Stomach (tissue), 19 donors: ENCODE data around the gene PRDM7. TPM values are rescaled to one million over a fixed set of nuclear protein-coding genes. Genes with fewer than 3 reads are reported as not detected.
A peak's percentile ranks its signal among the peaks of the same experiment; 100 is the strongest.
"Not testable (repeated sequence)": the region's sequence is repeated elsewhere in the genome, so short reads cannot be mapped to it uniquely, and the experiment has no call there.

Source experiments
- DNase-seq, 2 donors: peaks; one replicate each; pipeline versions ENCODE4 v3.0.0 to v3.0.0-alpha.2; 2013 to 2019
- H3K27ac ChIP-seq, 5 donors: fragments of 200-600 bp in 4 of 5; sonication (generic) in 4 of 5; one replicate each; pipeline ENCODE4 v1.5.1; 2013 to 2019; ENCODE audit warnings: mild to moderate bottlenecking in 1 of 5, moderate library complexity in 1 of 5
- H3K27me3 ChIP-seq, 3 donors: fragments of 200-600 bp; sonication (generic); one replicate each; pipeline ENCODE4 v1.5.1; 2017 to 2019; ENCODE audit warnings: mixed run types in 1 of 3
- H3K36me3 ChIP-seq, 4 donors: fragments of 200-600 bp; sonication (generic); 1 replicate in 3 of 4; 2 replicates in 1 of 4; pipeline ENCODE4 v1.5.1; 2016 to 2019
- H3K4me1 ChIP-seq, 4 donors: fragments of 200-600 bp; sonication (generic); one replicate each; pipeline ENCODE4 v1.5.1; 2016 to 2019
- H3K4me3 ChIP-seq, 4 donors: fragments of 200-600 bp; sonication (generic) in 3 of 4; one replicate each; pipeline ENCODE4 v1.5.1; 2016 to 2019; ENCODE audit warnings: mild to moderate bottlenecking in 1 of 4
- H3K9me3 ChIP-seq, 4 donors: fragments of 200-600 bp; sonication (generic); one replicate each; pipeline ENCODE4 v1.5.1; 2016 to 2019
- CTCF ChIP-seq, 7 experiments: fragments of 450-650 bp in 4 of 7; fragments of 200-600 bp in 3 of 7; sonication (generic) in 3 of 7; IDR thresholded peaks; one replicate each; pipeline ENCODE4 v1.5.1; 2016 to 2019; ENCODE audit warnings: antibody characterized with exemption in 7 of 7, control low read depth in 2 of 7, mild to moderate bottlenecking in 1 of 7
- EP300 ChIP-seq: sonication (generic); formaldehyde crosslinking; IDR thresholded peaks from one replicate; pipeline ENCODE4 v1.6.1; 2017; ENCODE audit warnings: antibody characterized with exemption
- POLR2A ChIP-seq, 4 donors: fragments of 450-650 bp; IDR thresholded peaks; one replicate each; pipeline ENCODE4 v1.6.1; 2016; ENCODE audit warnings: antibody characterized with exemption in 4 of 4, control low read depth in 2 of 4, mild to moderate bottlenecking in 1 of 4, moderate library complexity in 1 of 4
- POLR2AphosphoS5 ChIP-seq, 3 donors: sonication (generic); formaldehyde crosslinking; IDR thresholded peaks; one replicate each; pipeline ENCODE4 v1.6.1; 2016; ENCODE audit warnings: antibody characterized with exemption in 3 of 3
- WGBS, 5 donors: extraction: QIAGEN DNeasy Blood & Tissue Kit in 3 of 5; methylation state at CpG; one replicate each; pipeline versions ENCODE4 v1.1.5 to v1.1.7; 2013 to 2018; 5-methylcytosine and 5-hydroxymethylcytosine counted together
- intact Hi-C: fragments of 100-400 bp; cut with DNase I; formaldehyde crosslinking; loops from one replicate; pipeline ENCODE4 v1.15.1; 2023; ENCODE audit warnings: low total_unique reads
- long read RNA-seq, 10 donors: transcript quantifications; one replicate each; lab custom pipeline, GENCODE V29; 2026
- polyA plus RNA-seq, 3 donors: library from polyadenylated mRNA; stranded (reverse); fragments of 200-250 nt; gene quantifications; one replicate each; pipeline ENCODE4 v1.2.3, GENCODE V29; 2013
- total RNA-seq, 5 donors: library from RNA; depleted of rRNA; stranded (reverse); fragments of >200 nt; gene quantifications; one replicate each; pipeline versions ENCODE4 v1.1.0 to v1.2.3, GENCODE V29; 2014 to 2016
- donor health status: healthy with polysubstance abuse.
- donor health status: Bipolar disorder and iron deficiency.
- donor health status: healthy.

The PRDM7 gene
- total RNA-seq (not detected), polyA plus RNA-seq (not detected)
- long read RNA-seq, donor 1, result 0 reads
- long read RNA-seq, donor 2, result 0 reads
- long read RNA-seq, donor 3, result 0 reads
- long read RNA-seq, donor 4, result 0 reads
- long read RNA-seq, donor 5, result 0 reads
- long read RNA-seq, donor 6, result 0 reads
- long read RNA-seq, donor 7, result 0 reads
- long read RNA-seq, donor 8, result 0 reads
- long read RNA-seq, donor 9, result 0 reads
- long read RNA-seq, donor 10, result 0 reads

GRCh38 chr16:90077240-90077756, at the start of gene PRDM7:
TSS of gene PRDM7 (minus strand) at chr16:90077331. CDS start at chr16:90075910, 1,421 bp downstream.
- 1 to 13% (median 3%) methylated on average over 15 to 32 of the region's 32 CpGs for WGBS, 5 donors
- intact Hi-C loops, result no loop called here
- Histone ChIP-seq H3K4me1 (peaks cover 0 to 26% (median 18%) of the 10 kb centered on the region in 4 donors), H3K9me3 (no peaks in the 10 kb centered on the region), H3K27ac (peak within 1 kb of the TSS in 4 of 5 donors; percentile 4 to 73 (median 44)), H3K4me3 (peak within 1 kb of the TSS; percentile 34 to 46 (median 42)), H3K36me3 (no peaks in the 10 kb centered on the region), H3K27me3 (peaks cover 0 to 5% (median 0%) of the 10 kb centered on the region in 3 donors)
- no peak for TF ChIP-seq EP300
- TF ChIP-seq CTCF (IDR thresholded peaks at IDR 0.05), result no peak
- no peak for TF ChIP-seq POLR2AphosphoS5 (IDR thresholded peaks at IDR 0.05)
- no peak for TF ChIP-seq POLR2A (IDR thresholded peaks at IDR 0.05)
- DNase-seq, result peak; percentile 94 to 97

GRCh38 chr16:90121846-90122245, 44.7 kb upstream of the PRDM7 start:
- intact Hi-C loops, H3K4me3 ChIP-seq, H3K9me3 ChIP-seq, H3K4me1 ChIP-seq, H3K36me3 ChIP-seq, DNase-seq, H3K27me3 ChIP-seq, H3K27ac ChIP-seq: not testable (repeated sequence)
- WGBS, 5 donors, result 60 to 92% (median 88%) methylated on average over 1 to 2 of the region's 4 CpGs; no CpG with 5 or more reads in 2 of the 5 donors

DNA sequence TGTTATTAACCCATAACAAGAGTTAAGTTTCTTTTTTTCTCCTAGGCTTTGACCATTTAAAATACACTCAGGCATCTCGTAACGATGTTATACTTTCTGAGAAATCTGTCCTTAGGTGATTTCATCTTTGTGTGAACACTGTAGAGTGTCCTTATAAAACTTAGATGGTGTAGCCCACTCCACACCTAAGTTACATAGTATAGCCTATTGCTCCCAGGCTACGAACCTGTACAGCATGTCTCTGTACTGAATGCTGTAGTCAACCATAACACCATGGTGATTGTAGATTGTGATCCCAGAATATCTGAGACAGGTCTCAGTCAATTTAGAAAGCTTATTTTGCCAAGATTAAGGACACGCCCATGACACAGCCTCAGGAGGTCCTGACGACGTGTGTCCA, 30.5 kb upstream of the PRDM7 start:
- H3K36me3 ChIP-seq, intact Hi-C loops, H3K9me3 ChIP-seq, H3K4me1 ChIP-seq, H3K27me3 ChIP-seq, H3K27ac ChIP-seq, DNase-seq, H3K4me3 ChIP-seq: not testable (repeated sequence)
- WGBS, 5 donors, result 100% methylated on average over 1 of the region's 6 CpGs; no CpG with 5 or more reads in 4 of the 5 donors

DNA sequence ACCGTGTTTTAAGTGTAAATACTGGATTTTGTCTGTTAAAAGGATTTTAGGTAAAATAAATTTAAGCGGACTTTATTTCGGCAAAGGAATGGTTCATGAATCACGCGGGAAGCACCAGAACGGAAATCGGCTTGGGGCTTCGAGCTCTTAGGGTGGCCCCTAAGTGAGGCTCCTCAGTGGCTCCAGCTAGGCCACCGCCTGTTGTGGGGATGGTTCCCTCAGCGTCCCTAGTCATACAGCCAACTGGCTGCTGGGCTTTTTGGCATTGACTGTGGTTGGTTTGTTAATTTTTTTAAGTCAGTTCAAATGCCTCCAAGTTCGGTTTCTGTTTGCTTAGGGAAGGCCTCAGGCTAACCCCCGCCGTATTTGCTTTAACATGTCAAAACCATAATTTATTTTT, 29.9 kb upstream of the PRDM7 start:
- DNase-seq, result not testable (repeated sequence)

GRCh38 chr16:90106271-90106670, 29.1 kb upstream of the PRDM7 start:
- DNase-seq, H3K27me3 ChIP-seq, H3K9me3 ChIP-seq, H3K27ac ChIP-seq, H3K36me3 ChIP-seq, intact Hi-C loops, H3K4me1 ChIP-seq: not testable (repeated sequence)
- H3K4me3 ChIP-seq, result peak overlapping the region in 1 of 4 donors; percentile 25
- peak in 1 of 7 experiments; percentile 9 for TF ChIP-seq CTCF (IDR thresholded peaks at IDR 0.05)
- 24 to 50% (median 35%) methylated on average over 9 to 31 of the region's 32 CpGs; no CpG with 5 or more reads in 1 of the 5 donors for WGBS, 5 donors

More for the DNA sequence above, 29.9 kb upstream of the PRDM7 start:
- H3K4me1 ChIP-seq, H3K9me3 ChIP-seq, H3K36me3 ChIP-seq, H3K27me3 ChIP-seq, H3K4me3 ChIP-seq, H3K27ac ChIP-seq, intact Hi-C loops: not testable (repeated sequence)
- 84 to 92% (median 86%) methylated on average over 8 of the region's 13 CpGs for WGBS, 5 donors

GRCh38 chr16:90104725-90105124, 27.6 kb upstream of the PRDM7 start:
- H3K9me3 ChIP-seq, intact Hi-C loops, DNase-seq, H3K27ac ChIP-seq, H3K27me3 ChIP-seq, H3K4me3 ChIP-seq, H3K36me3 ChIP-seq, H3K4me1 ChIP-seq: not testable (repeated sequence)
- WGBS, 5 donors, result 79 to 87% (median 86%) methylated on average over 12 to 13 of the region's 13 CpGs

DNA sequence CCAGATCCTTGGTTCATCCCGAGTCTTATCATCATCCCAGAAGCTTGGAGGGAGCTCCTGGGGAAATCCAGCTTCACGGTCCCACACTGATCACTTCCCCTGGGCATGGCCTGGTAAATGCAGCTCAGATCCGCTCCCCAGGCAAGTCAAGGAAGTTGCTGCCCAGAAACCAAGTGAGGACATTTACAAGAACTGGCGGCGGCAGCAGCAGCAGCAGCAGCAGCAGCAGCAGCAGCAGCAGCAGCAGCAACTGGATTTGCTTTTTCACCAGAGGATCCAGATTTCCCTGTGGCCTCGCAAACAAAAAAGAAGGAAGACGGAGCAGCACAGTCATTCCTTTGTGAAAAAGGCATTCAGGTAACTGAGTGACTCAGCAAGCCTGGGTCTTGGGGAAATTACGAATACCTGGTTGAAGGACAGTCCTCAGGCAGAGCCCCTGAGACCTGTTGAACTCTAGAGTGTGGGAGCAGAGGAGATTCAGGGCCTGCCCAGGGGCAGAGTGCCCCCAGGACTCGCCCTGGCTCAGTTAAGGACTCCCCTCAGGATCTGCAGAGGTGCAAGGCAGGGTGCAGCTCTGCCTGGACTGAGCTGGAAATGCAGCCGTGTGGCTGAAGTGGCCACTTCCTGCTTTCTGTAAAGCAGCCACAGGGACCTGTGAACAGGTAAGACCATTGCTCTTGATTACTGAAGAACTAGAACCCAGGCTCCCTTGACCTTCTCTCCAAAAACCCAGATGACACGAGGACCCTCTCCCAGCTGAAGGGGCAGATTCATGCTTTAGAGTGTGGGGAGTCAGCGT, 25.2 kb upstream of the PRDM7 start:
- H3K4me3 ChIP-seq, result not testable (repeated sequence)

GRCh38 chr16:90101332-90101731, 24.2 kb upstream of the PRDM7 start:
- H3K9me3 ChIP-seq, H3K27me3 ChIP-seq, H3K36me3 ChIP-seq, H3K4me1 ChIP-seq, DNase-seq, intact Hi-C loops, H3K4me3 ChIP-seq: not testable (repeated sequence)
- peak overlapping the region in 2 of 5 donors; percentile 26 to 31 for H3K27ac ChIP-seq
- 87 to 91% (median 90%) methylated on average over 6 to 10 of the region's 11 CpGs for WGBS, 5 donors

More for the DNA sequence above, 25.2 kb upstream of the PRDM7 start:
- H3K4me1 ChIP-seq, DNase-seq, H3K27me3 ChIP-seq, H3K36me3 ChIP-seq, H3K9me3 ChIP-seq, intact Hi-C loops: not testable (repeated sequence)
- WGBS, 5 donors, result 48 to 92% (median 58%) methylated on average over 4 to 10 of the region's 12 CpGs
- H3K27ac ChIP-seq, result peak overlapping the region in 2 of 5 donors; percentile 17 to 20

DNA sequence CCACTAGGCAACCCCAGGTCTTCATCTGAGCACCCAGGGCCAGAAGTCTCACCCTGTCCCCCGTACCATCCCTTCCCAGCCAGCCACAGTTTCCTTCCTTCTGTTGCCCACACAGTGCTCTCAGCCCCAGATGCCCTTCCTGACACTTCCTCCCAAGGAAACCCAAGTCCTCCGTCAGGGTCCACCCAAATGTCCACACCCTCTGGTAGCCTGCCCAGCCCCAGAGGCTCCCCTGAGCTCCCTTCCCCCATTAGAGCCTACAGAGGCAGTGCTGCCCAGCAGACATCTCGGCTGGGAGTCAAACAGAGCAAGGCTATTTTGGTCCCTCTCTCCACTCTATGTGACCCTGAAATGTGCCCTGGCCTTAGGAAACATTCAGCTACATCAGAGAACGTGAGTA, 23.7 kb upstream of the PRDM7 start:
- H3K4me3 ChIP-seq, H3K27ac ChIP-seq, intact Hi-C loops, H3K27me3 ChIP-seq, DNase-seq, H3K9me3 ChIP-seq, H3K4me1 ChIP-seq, H3K36me3 ChIP-seq: not testable (repeated sequence)
- no CpG with 5 or more reads among the region's 4 CpGs for WGBS, 5 donors
